DOHH2 (cell line): ENCODE results near the gene SEPHS2.

Experiments used
- CTCF ChIP-seq: fragments of 200-600 bp; sonication (generic); IDR thresholded peaks from one replicate; pipeline ENCODE4 v1.5.1; 2014; ENCODE audit warnings: antibody characterized with exemption, mild to moderate bottlenecking, low read depth, low read length; ENCODE audit not compliant: poor library complexity, severe bottlenecking
- EZH2phosphoT487 ChIP-seq: fragments of 200-600 bp; sonication (generic); IDR thresholded peaks from 2 replicates; pipeline ENCODE4 v1.6.1; 2017; ENCODE audit warnings: borderline replicate concordance, mild to moderate bottlenecking, antibody characterized with exemption, low read length, moderate library complexity, mixed read lengths

GRCh38 chr16:30458561-30459394 lies 13.1 kb upstream of the SEPHS2 start:
- peak; percentile 25 for TF ChIP-seq CTCF
- TF ChIP-seq EZH2phosphoT487, result no peak
